Activated T-cell treated with anti-CD3 and anti-CD28 coated beads, Interleukin-2, amount 50 U/mL, for 4 hours (primary cell): Measurements from ENCODE around the gene FOXN3. TPM values are rescaled to one million over a fixed set of nuclear protein-coding genes. Genes with fewer than 3 reads are reported as not detected.

Source experiments
- ATAC-seq, 2 donors: fragments of 200-7000 bp; cut with Tn5 transposase; one replicate each; pipeline ENCODE4 v1.10.0; 2021
- DNase-seq: peaks from one replicate; pipeline ENCODE4 v3.0.0-alpha.2; 2020
- H3K27me3 Mint-ChIP-seq: one replicate; pipeline ENCODE4 v1.8.0; 2021; ENCODE audit warnings: low read depth, mixed read lengths
- H3K36me3 Mint-ChIP-seq: one replicate; pipeline ENCODE4 v1.8.0; 2022; ENCODE audit warnings: mixed read lengths; ENCODE audit not compliant: insufficient read depth
- H3K4me1 Mint-ChIP-seq: one replicate; pipeline ENCODE4 v1.8.0; 2021; ENCODE audit warnings: low read depth, mixed read lengths
- H3K4me3 Mint-ChIP-seq: one replicate; pipeline ENCODE4 v1.8.0; 2021; ENCODE audit warnings: mild to moderate bottlenecking, moderate library complexity, mixed read lengths
- H3K9me3 Mint-ChIP-seq: one replicate; pipeline ENCODE4 v1.8.0; 2021; ENCODE audit warnings: mixed read lengths
- total RNA-seq, 3 donors: library from RNA; stranded (reverse); gene quantifications; one replicate each; pipeline ENCODE4 v1.2.1, GENCODE V29; 2021

The FOXN3 gene
- total RNA-seq, 3 donors from 2014 or later: 67.0 to 83.1 (median 69.5) TPM

GRCh38 chr14:89425931-89426330 lies 8.9 kb upstream of the FOXN3 start:
- H3K9me3 Mint-ChIP-seq: no peaks in the 10 kb centered on the region
- H3K4me3 Mint-ChIP-seq: no peak overlapping the region
- peaks cover 70% of the 10 kb centered on the region for H3K4me1 Mint-ChIP-seq
- no peaks in the 10 kb centered on the region for H3K36me3 Mint-ChIP-seq
- DNase-seq: no peak
- no peaks in the 10 kb centered on the region for H3K27me3 Mint-ChIP-seq
- no peak for ATAC-seq

- DNase-seq: no peak
- peaks cover 7% of the 10 kb centered on the region for H3K36me3 Mint-ChIP-seq
- ATAC-seq: no peak
- no peaks in the 10 kb centered on the region for H3K27me3 Mint-ChIP-seq
- no peaks in the 10 kb centered on the region for H3K9me3 Mint-ChIP-seq
- H3K4me1 Mint-ChIP-seq: peaks cover 70% of the 10 kb centered on the region
- H3K4me3 Mint-ChIP-seq: no peak overlapping the region
Observed at GRCh38 chr14:89424241-89424640, 7.2 kb upstream of the FOXN3 start.

- Mint-ChIP-seq H3K27me3 (no peaks in the 10 kb centered on the region), H3K4me3 (no peak overlapping the region), H3K9me3 (no peaks in the 10 kb centered on the region), H3K36me3 (peaks cover 7% of the 10 kb centered on the region), H3K4me1 (peaks cover 69% of the 10 kb centered on the region)
- no peak for DNase-seq
- no peak for ATAC-seq
Observed at GRCh38 chr14:89422952-89423345, 5.9 kb upstream of the FOXN3 start.

DNA sequence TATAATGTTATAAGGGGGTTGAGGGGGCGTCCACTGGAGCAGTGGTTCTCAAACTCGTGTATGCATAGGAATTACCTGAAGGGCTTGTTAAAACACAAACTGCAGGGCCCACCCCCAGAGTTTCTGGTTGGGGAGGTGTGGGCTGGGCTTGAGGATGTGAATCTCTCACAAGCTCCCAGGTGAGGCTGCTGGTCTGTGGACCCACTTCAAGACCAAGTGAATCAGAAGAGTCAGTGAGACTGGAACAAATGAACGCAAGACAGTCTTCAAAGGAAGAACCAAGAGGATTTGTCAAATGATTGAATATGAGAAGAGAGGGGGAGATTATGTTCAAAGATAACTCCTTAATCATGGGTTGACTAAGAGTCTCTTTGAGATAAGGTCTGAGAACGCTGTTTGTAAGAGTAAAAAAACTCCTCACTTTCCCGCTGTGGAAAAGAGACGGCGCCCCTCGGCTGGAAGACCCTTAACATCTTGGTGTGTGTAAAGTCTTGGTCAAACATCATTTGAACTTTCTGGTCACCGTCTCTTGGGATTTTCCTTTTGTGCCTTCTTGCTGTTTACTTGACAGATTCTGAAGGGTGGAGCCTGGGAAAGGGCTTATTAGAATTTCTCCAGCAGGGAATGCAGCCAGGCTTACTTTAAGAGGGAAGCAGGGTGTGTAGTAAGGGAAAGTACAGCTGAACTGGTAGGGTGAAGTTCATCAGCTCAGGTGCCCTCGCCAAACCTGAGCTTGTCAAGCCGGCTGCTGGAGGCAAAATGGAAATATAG lies 5.3 kb upstream of the FOXN3 start:
- Mint-ChIP-seq H3K4me1 (peaks cover 68% of the 10 kb centered on the region), H3K9me3 (no peaks in the 10 kb centered on the region), H3K4me3 (peak overlapping the region; percentile 46), H3K36me3 (peaks cover 7% of the 10 kb centered on the region), H3K27me3 (no peaks in the 10 kb centered on the region)
- ATAC-seq: peak; percentile 67 to 79
- peak; percentile 45 for DNase-seq

- no peak for ATAC-seq
- DNase-seq: no peak
- Mint-ChIP-seq H3K9me3 (no peaks in the 10 kb centered on the region), H3K27me3 (no peaks in the 10 kb centered on the region), H3K4me3 (no peak overlapping the region), H3K4me1 (peaks cover 64% of the 10 kb centered on the region), H3K36me3 (peaks cover 7% of the 10 kb centered on the region)
Observed at GRCh38 chr14:89420502-89420901, 3.5 kb upstream of the FOXN3 start.

DNA sequence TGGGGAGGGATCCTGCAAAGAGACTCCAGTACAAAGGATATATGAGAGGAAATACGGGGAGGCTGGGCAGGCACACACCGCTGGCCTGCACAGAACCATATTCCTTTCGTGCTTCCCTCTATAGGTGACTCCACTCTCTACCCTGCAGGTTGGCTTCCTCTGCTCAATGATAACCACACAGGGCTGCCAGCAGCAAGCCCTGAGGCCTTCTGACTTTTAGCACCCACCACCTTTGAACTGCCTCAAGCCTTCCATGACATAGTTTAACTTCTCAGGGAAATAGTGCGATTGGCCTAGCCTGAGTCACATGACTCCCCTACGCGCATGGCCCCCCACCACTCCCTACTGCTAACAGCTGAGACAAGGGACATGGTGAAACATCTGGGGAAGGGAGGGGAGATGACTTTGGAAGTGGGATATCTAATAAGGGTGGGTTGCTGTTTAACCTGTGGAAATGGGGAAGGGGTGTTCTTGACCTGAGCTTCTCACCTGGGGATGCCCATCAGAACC lies 3.0 kb upstream of the FOXN3 start:
- Mint-ChIP-seq H3K36me3 (peaks cover 7% of the 10 kb centered on the region), H3K27me3 (no peaks in the 10 kb centered on the region), H3K4me1 (peaks cover 67% of the 10 kb centered on the region), H3K4me3 (no peak overlapping the region), H3K9me3 (no peaks in the 10 kb centered on the region)
- ATAC-seq: no peak
- DNase-seq: no peak

- peaks cover 62% of the 10 kb centered on the region for H3K4me1 Mint-ChIP-seq
- DNase-seq (no peak), ATAC-seq (no peak)
- H3K4me3 Mint-ChIP-seq: no peak overlapping the region
- peaks cover 7% of the 10 kb centered on the region for H3K36me3 Mint-ChIP-seq
- no peaks in the 10 kb centered on the region for H3K27me3 Mint-ChIP-seq
- no peaks in the 10 kb centered on the region for H3K9me3 Mint-ChIP-seq
Observed at GRCh38 chr14:89418976-89419375, 1.9 kb upstream of the FOXN3 start.

DNA sequence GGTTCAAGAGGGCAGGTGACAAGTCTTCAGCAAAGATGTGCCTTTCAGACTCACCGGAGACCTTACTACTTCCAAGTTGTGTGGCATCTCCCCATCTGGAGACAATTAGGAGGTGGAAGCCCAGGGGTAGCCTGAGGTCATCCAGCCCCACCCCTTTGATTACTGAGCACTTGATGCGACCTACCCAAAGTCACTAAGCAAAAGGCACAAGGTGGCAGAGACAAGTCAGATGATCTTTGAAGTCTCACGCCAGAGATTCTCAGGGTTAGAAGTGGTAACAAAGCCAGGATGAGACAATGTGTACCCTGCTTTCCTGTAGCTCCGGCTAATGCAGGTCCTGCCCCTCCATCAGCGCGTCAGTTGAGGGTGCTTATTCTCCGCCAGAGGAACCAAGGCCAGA lies 1.4 kb upstream of the FOXN3 start:
- H3K4me3 Mint-ChIP-seq: peak overlapping the region; percentile 91
- no peaks in the 10 kb centered on the region for H3K9me3 Mint-ChIP-seq
- no peaks in the 10 kb centered on the region for H3K27me3 Mint-ChIP-seq
- DNase-seq (no peak), ATAC-seq (no peak)
- H3K4me1 Mint-ChIP-seq: peaks cover 57% of the 10 kb centered on the region
- H3K36me3 Mint-ChIP-seq: peaks cover 7% of the 10 kb centered on the region

- peak; percentile 46 for DNase-seq
- H3K4me3 Mint-ChIP-seq: peak overlapping the region; percentile 91
- H3K9me3 Mint-ChIP-seq: no peaks in the 10 kb centered on the region
- H3K36me3 Mint-ChIP-seq: peaks cover 12% of the 10 kb centered on the region
- H3K4me1 Mint-ChIP-seq: peaks cover 54% of the 10 kb centered on the region
- H3K27me3 Mint-ChIP-seq: no peaks in the 10 kb centered on the region
- ATAC-seq: peak; percentile 57 to 59
Observed at GRCh38 chr14:89417465-89418225, 612 bp upstream of the FOXN3 start.

GRCh38 chr14:89416002-89416995 lies 734 bp downstream of the FOXN3 start:
- Mint-ChIP-seq H3K27me3 (no peaks in the 10 kb centered on the region), H3K36me3 (peaks cover 22% of the 10 kb centered on the region), H3K9me3 (no peaks in the 10 kb centered on the region), H3K4me3 (peak overlapping the region; percentile 85), H3K4me1 (peaks cover 51% of the 10 kb centered on the region)
- ATAC-seq: peak; percentile 75 to 76
- DNase-seq: peak; percentile 99

- ATAC-seq (no peak), DNase-seq (no peak)
- no peaks in the 10 kb centered on the region for H3K9me3 Mint-ChIP-seq
- H3K27me3 Mint-ChIP-seq: no peaks in the 10 kb centered on the region
- peaks cover 53% of the 10 kb centered on the region for H3K4me1 Mint-ChIP-seq
- peaks cover 24% of the 10 kb centered on the region for H3K36me3 Mint-ChIP-seq
- peak overlapping the region; percentile 85 for H3K4me3 Mint-ChIP-seq
Observed at GRCh38 chr14:89415159-89415558, 1.9 kb downstream of the FOXN3 start.

DNA sequence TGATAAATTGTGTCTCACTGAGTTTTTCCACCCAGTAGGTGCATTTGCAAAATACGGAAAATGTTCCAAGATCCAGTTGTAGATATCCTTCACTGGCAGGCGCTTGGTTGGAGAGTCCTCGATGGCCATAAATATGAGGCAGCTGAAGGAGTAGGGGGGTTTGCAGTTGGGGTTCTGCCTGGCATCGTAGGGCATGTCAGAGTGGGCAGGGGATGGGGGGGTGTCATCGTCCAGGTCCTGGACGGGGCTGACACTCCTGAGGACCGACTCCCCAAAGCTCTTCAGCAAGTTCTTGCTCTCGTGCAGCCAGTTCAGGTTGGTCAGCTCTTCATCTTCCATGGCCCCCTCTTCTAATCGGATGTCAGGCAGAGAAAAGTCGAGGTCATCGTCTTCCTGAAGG lies 5.1 kb downstream of the FOXN3 start:
- H3K27me3 Mint-ChIP-seq: no peaks in the 10 kb centered on the region
- H3K4me3 Mint-ChIP-seq: no peak overlapping the region
- no peaks in the 10 kb centered on the region for H3K9me3 Mint-ChIP-seq
- peaks cover 62% of the 10 kb centered on the region for H3K4me1 Mint-ChIP-seq
- ATAC-seq (no peak), DNase-seq (no peak)
- peaks cover 31% of the 10 kb centered on the region for H3K36me3 Mint-ChIP-seq

DNA sequence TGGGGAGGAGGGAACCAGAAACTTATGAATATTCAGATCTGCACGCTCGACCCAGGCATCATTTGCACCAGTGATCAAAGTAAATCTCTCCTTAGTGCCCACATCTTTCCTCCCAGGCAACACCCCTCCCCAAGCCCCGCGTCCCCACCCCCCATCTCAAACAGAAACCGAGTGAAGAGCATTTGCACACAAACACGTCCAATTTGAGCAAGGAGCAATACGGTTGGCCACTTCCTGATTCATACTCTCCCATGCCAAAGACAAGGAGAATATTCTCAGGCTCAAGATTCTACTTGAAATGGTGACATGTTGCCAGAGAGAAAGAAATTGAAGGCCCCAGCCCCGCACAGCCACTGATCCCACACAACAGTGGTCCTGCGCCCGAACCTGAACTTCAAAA lies 7.1 kb downstream of the FOXN3 start:
- Mint-ChIP-seq H3K9me3 (no peaks in the 10 kb centered on the region), H3K4me1 (peaks cover 66% of the 10 kb centered on the region), H3K36me3 (peaks cover 38% of the 10 kb centered on the region), H3K27me3 (no peaks in the 10 kb centered on the region), H3K4me3 (no peak overlapping the region)
- DNase-seq (no peak), ATAC-seq (no peak)
